IMR-90 (cell line): ENCODE data around the gene WDR37. TPM values are rescaled to one million over a fixed set of nuclear protein-coding genes. Genes with fewer than 3 reads are reported as not detected.

Experiments used
- ATAC-seq: fragments of 200-7000 bp; cut with Tn5 transposase; 2 replicates; pipeline ENCODE4 v1.9.1; 2020; ENCODE audit warnings: low read depth, mild to moderate bottlenecking, moderate library complexity
- BruUV-seq: library from RNA; stranded (reverse); fragments of 400-500 nt; replicated peaks from 2 replicates; lab custom pipeline; 2021; lab: Mats Ljungman, UMichigan
- CTCF ChIA-PET: fragments of 300-600 bp; formaldehyde crosslinking; extraction: SDS; loops from one replicate; lab custom pipeline; 2021; ENCODE audit warnings: antibody characterized with exemption; lab: Yijun Ruan, JAX
- POLR2A ChIA-PET: fragments of 300-600 bp; sonication (Branson Sonifier 250); formaldehyde crosslinking; loops from one replicate; lab custom pipeline; 2022; ENCODE audit warnings: antibody characterized with exemption; ENCODE audit not compliant: unreplicated experiment; lab: Charles Lee
- DNase-seq: peaks from one replicate; pipeline ENCODE4 v3.0.0; 2013
- H2AFZ ChIP-seq: replicated peaks from 2 replicates; pipeline ENCODE3; 2013; ENCODE audit warnings: low read length, mild to moderate bottlenecking; ENCODE audit not compliant: poor library complexity
- H2AK5ac ChIP-seq: 2 replicates; pipeline ENCODE4 v1.6.1; 2013; ENCODE audit warnings: low read depth, low read length, inconsistent platforms
- H2AK9ac ChIP-seq: replicated peaks from 2 replicates; pipeline ENCODE3; 2013; ENCODE audit warnings: mild to moderate bottlenecking, low read depth, low read length, moderate library complexity; ENCODE audit not compliant: poor library complexity
- H2BK120ac ChIP-seq: 2 replicates; pipeline ENCODE4 v1.6.1; 2013; ENCODE audit warnings: low read depth, low read length, inconsistent platforms
- H2BK15ac ChIP-seq: 3 replicates; pipeline ENCODE4 v1.6.1; 2013; ENCODE audit warnings: low read depth, low read length, inconsistent platforms
- H2BK20ac ChIP-seq: 2 replicates; pipeline ENCODE4 v1.6.1; 2013; ENCODE audit warnings: low read depth, mild to moderate bottlenecking, inconsistent platforms, low read length, moderate library complexity
- H2BK5ac ChIP-seq: 2 replicates; pipeline ENCODE4 v1.6.1; 2013; ENCODE audit warnings: mild to moderate bottlenecking, low read depth, low read length, inconsistent platforms; ENCODE audit not compliant: poor library complexity, severe bottlenecking
- H3K14ac ChIP-seq: replicated peaks from 2 replicates; pipeline ENCODE4 v1.6.1; 2013; ENCODE audit warnings: low read depth, low read length, inconsistent platforms
- H3K18ac ChIP-seq: 2 replicates; pipeline ENCODE4 v1.6.1; 2013; ENCODE audit warnings: low read depth, low read length, control low read depth
- H3K23ac ChIP-seq: 2 replicates; pipeline ENCODE4 v1.6.1; 2013; ENCODE audit warnings: low read depth, low read length, inconsistent platforms
- H3K27ac ChIP-seq: 2 replicates; pipeline ENCODE4 v1.5.1; 2013; ENCODE audit warnings: mild to moderate bottlenecking, control low read depth, low read length; ENCODE audit not compliant: insufficient read depth
- H3K27me3 ChIP-seq: 2 replicates; pipeline ENCODE4 v1.6.1; 2013; ENCODE audit warnings: low read length; ENCODE audit not compliant: control insufficient read depth, insufficient read depth
- H3K36me3 ChIP-seq: 2 replicates; pipeline ENCODE4 v1.6.1; 2013; ENCODE audit warnings: low read length, mixed read lengths; ENCODE audit not compliant: control insufficient read depth, insufficient read depth
- H3K4ac ChIP-seq: 2 replicates; pipeline ENCODE4 v1.6.1; 2013; ENCODE audit warnings: low read depth, low read length, inconsistent platforms
- H3K4me1 ChIP-seq: 2 replicates; pipeline ENCODE4 v1.6.1; 2013; ENCODE audit warnings: low read length, mixed read lengths; ENCODE audit not compliant: control insufficient read depth, insufficient read depth
- H3K4me2 ChIP-seq: 2 replicates; pipeline ENCODE4 v1.6.1; 2013; ENCODE audit warnings: low read depth, mild to moderate bottlenecking, control low read depth, low read length, moderate library complexity
- H3K4me3 ChIP-seq: 2 replicates; pipeline ENCODE4 v1.5.1; 2013; ENCODE audit warnings: low read depth, mild to moderate bottlenecking, control low read depth, low read length, moderate library complexity; ENCODE audit not compliant: insufficient read depth
- H3K56ac ChIP-seq: 2 replicates; pipeline ENCODE4 v1.6.1; 2013; ENCODE audit warnings: low read length, inconsistent platforms; ENCODE audit not compliant: insufficient read depth; ENCODE audit errors: extremely low read depth
- H3K79me1 ChIP-seq, 2 experiments: 2 replicates each; pipeline ENCODE4 v1.6.1; 2013; ENCODE audit warnings: low read length in 2 of 2, inconsistent platforms in 1 of 2, low read depth in 1 of 2
- H3K9ac ChIP-seq: 2 replicates; pipeline ENCODE4 v1.6.1; 2013; ENCODE audit warnings: low read depth, low read length, control low read depth
- H3K9me1 ChIP-seq: 2 replicates; pipeline ENCODE4 v1.6.1; 2013; ENCODE audit warnings: low read length, inconsistent platforms; ENCODE audit not compliant: insufficient read depth
- H3K9me3 ChIP-seq: 2 replicates; pipeline ENCODE4 v1.6.1; 2013; ENCODE audit warnings: low read length; ENCODE audit not compliant: control insufficient read depth, insufficient read depth
- H4K20me1 ChIP-seq: 2 replicates; pipeline ENCODE4 v1.6.1; 2013; ENCODE audit warnings: low read length, inconsistent platforms; ENCODE audit not compliant: insufficient read depth
- H4K5ac ChIP-seq: 2 replicates; pipeline ENCODE4 v1.6.1; 2013; ENCODE audit warnings: mild to moderate bottlenecking, low read depth, low read length, control low read depth
- H4K8ac ChIP-seq, 2 experiments: 2 replicates each; pipeline ENCODE4 v1.6.1; 2013; ENCODE audit warnings: low read depth in 2 of 2, low read length in 2 of 2, control low read depth in 1 of 2, inconsistent platforms in 1 of 2
- H4K91ac ChIP-seq: 2 replicates; pipeline ENCODE4 v1.6.1; 2013; ENCODE audit warnings: low read depth, low read length, inconsistent platforms; ENCODE audit not compliant: insufficient read depth
- FOS ChIP-seq: fragments of 150-350 bp; IDR thresholded peaks from 2 replicates; pipeline ENCODE4 v1.6.1; 2016; ENCODE audit warnings: low read depth, low read length
- RCOR1 ChIP-seq: IDR thresholded peaks from 2 replicates; pipeline ENCODE4 v1.6.1; 2012; ENCODE audit warnings: mild to moderate bottlenecking, low read length, improper control_type of control experiment; ENCODE audit not compliant: insufficient replicate concordance
- SMC3 ChIP-seq: fragments of 150-350 bp; IDR thresholded peaks from 2 replicates; pipeline ENCODE4 v1.6.1; 2016; ENCODE audit warnings: low read depth, mild to moderate bottlenecking, antibody characterized with exemption, low read length, moderate library complexity
- USF2 ChIP-seq: fragments of 150-350 bp; IDR thresholded peaks from 2 replicates; pipeline ENCODE4 v1.6.1; 2017; ENCODE audit warnings: mild to moderate bottlenecking, antibody characterized with exemption, low read length, low read depth
- WGBS, 2 experiments: methylation state at CpG; one replicate each; pipeline versions ENCODE4 v1.1.5 to v1.1.7; 2013; ENCODE audit warnings: missing lambda C conversion rate in 2 of 2; ENCODE audit not compliant: insufficient read length in 1 of 2; ENCODE audit errors: extremely low coverage in 2 of 2; 5-methylcytosine and 5-hydroxymethylcytosine counted together
- dilution Hi-C: fragments of 300-500 bp; cut with HindIII; formaldehyde crosslinking; loops from one replicate; pipeline ENCODE4 v1.14.3; 2018; ENCODE audit warnings: low sequenced_read_pairs; ENCODE audit not compliant: unreplicated experiment
- in situ Hi-C: fragments of 300-500 bp; cut with MboI; formaldehyde crosslinking; loops from 3 replicates; pipeline ENCODE4 v1.14.3; 2019; ENCODE audit warnings: low sequenced_read_pairs, inconsistent platforms, mixed read lengths
- intact Hi-C: fragments of 100-400 bp; cut with micrococcal nuclease; formaldehyde crosslinking; loops from 2 replicates; pipeline ENCODE4 v1.10.0; 2022
- polyA plus RNA-seq, 3 experiments: library from polyadenylated mRNA; depleted of rRNA; stranded (reverse); fragments of >200 nt; gene quantifications; 2 replicates each; pipeline ENCODE4 v1.2.3, GENCODE V29; 2012; ENCODE audit warnings: low replicate concordance in 1 of 3
- total RNA-seq: library from RNA; depleted of rRNA; stranded (reverse); fragments of >200 nt; gene quantifications from 2 replicates; pipeline ENCODE4 v1.2.3, GENCODE V29; 2012

Gene WDR37
- total and polyA plus RNA-seq, 2 of the 4 experiments (the other 2 are of a cell fraction): 12.7 to 14.5 TPM

GRCh38 chr10:1036341-1036791 lies 19.8 kb upstream of the WDR37 start:
- peak; percentile 87 for DNase-seq

More at GRCh38 chr10:1036341-1036791, 19.8 kb upstream of the WDR37 start:
- Histone ChIP-seq H3K23ac (no peak overlapping the region), H3K9ac (no peak overlapping the region), H4K8ac (no peak overlapping the region), H3K4ac (no peak overlapping the region), H3K14ac (no peak overlapping the region), H4K91ac (no peak overlapping the region), H3K56ac (no peak overlapping the region), H3K9me3 (no peaks in the 10 kb centered on the region), H2AFZ (peak overlapping the region; percentile 79), H4K5ac (no peak overlapping the region), H2BK20ac (no peak overlapping the region), H3K4me1 (no peaks in the 10 kb centered on the region), H2BK120ac (no peak overlapping the region), H3K4me3 (no peak overlapping the region), H2AK9ac (peak overlapping the region; percentile 55), H3K36me3 (peaks cover 7% of the 10 kb centered on the region), H4K20me1 (peaks cover 2% of the 10 kb centered on the region; the same call in 1 of the 2 replicates), H3K79me1 (peaks cover 0 to 3% of the 10 kb centered on the region in 2 experiments; a peak in 2 of 4 replicates), H2BK5ac (no peak overlapping the region), H3K27me3 (no peaks in the 10 kb centered on the region), H3K27ac (no peak overlapping the region), H2AK5ac (no peak overlapping the region), H3K4me2 (no peak overlapping the region), H3K9me1 (peaks cover 5% of the 10 kb centered on the region; the same call in 1 of the 2 replicates), H2BK15ac (no peak overlapping the region), H3K18ac (no peak overlapping the region)
- 83% methylated on average over 7 of the region's 14 CpGs; no CpG with 5 or more reads in 1 of the 2 experiments for WGBS, 2 experiments
- ChIA-PET POLR2A (no interaction called here), CTCF (no interaction called here)
- in situ Hi-C loops: no loop called here
- ATAC-seq: no peak; the same call in 1 of the 2 replicates
- TF ChIP-seq USF2 (0 out of 2 replicates have a peak, but pooled peaks have one; percentile 22), SMC3 (no peak), RCOR1 (no peak), FOS (peak; percentile 39; the same call in 1 of the 2 replicates)
- dilution Hi-C loops: no loop called here
- intact Hi-C loops: no loop called here
- BruUV-seq: no TSS peak
